B cell (primary cell): ENCODE data around the gene ZNF516. TPM values are rescaled to one million over a fixed set of nuclear protein-coding genes. Genes with fewer than 3 reads are reported as not detected.
A peak's percentile ranks its signal among the peaks of the same experiment; 100 is the strongest.

Experiments
- ATAC-seq: fragments of 200-7000 bp; cut with Tn5 transposase; one replicate; pipeline ENCODE4 v1.10.0; 2021; ENCODE audit warnings: low read depth, mild to moderate bottlenecking, moderate number of reproducible peaks, moderate library complexity
- CTCF ChIA-PET: fragments of 350-600 bp; sonication (Branson Sonifier 250); formaldehyde crosslinking; loops from one replicate; lab custom pipeline; 2021; ENCODE audit warnings: antibody characterized with exemption, inconsistent platforms; lab: Charles Lee
- POLR2A ChIA-PET: fragments of 350-600 bp; sonication (Branson Sonifier 250); formaldehyde crosslinking; loops from one replicate; lab custom pipeline; 2021; ENCODE audit warnings: antibody characterized with exemption; lab: Charles Lee
- DNase-seq: peaks from one replicate; pipeline ENCODE4 v3.0.0; 2013
- H2AFZ ChIP-seq: 2 replicates; pipeline ENCODE4 v1.6.1; 2012; ENCODE audit warnings: mild to moderate bottlenecking, low read depth, low read length; ENCODE audit not compliant: insufficient read depth, poor library complexity, severe bottlenecking
- H3K27ac ChIP-seq, 2 donors: 1 replicate in 1 of 2; 2 replicates in 1 of 2; pipeline ENCODE4 v1.5.1; 2012 to 2013; ENCODE audit warnings: low read length in 2 of 2, mild to moderate bottlenecking in 2 of 2, moderate library complexity in 1 of 2
- H3K27me3 ChIP-seq, 4 experiments: fragments of 200-600 bp in 1 of 4; sonication (generic) in 1 of 4; replicated peaks in 1 of 4; 1 replicate in 2 of 4; 2 replicates in 2 of 4; pipeline versions ENCODE4 v1.6.1 to v1.7.0; 2013 to 2016; ENCODE audit warnings: low read length in 3 of 4, mild to moderate bottlenecking in 2 of 4, mixed read lengths in 1 of 4, moderate library complexity in 1 of 4; ENCODE audit not compliant: insufficient read depth in 4 of 4, control insufficient read depth in 3 of 4; ENCODE audit errors: control extremely low read depth in 1 of 4
- H3K36me3 ChIP-seq, 2 experiments: replicated peaks in 1 of 2; 1 replicate in 1 of 2; 2 replicates in 1 of 2; pipeline versions ENCODE4 v1.6.1 to v1.7.1; 2013; ENCODE audit warnings: low read length in 1 of 2; ENCODE audit not compliant: insufficient read depth in 2 of 2, control insufficient read depth in 1 of 2; ENCODE audit errors: control extremely low read depth in 1 of 2, extremely low read depth in 1 of 2
- H3K4me1 ChIP-seq, 2 donors: fragments of 200-600 bp in 1 of 2; sonication (generic) in 1 of 2; 1 replicate in 1 of 2; 2 replicates in 1 of 2; pipeline versions ENCODE4 v1.5.1 to v1.6.1; 2013 to 2017; ENCODE audit warnings: low read length in 2 of 2; ENCODE audit not compliant: control insufficient read depth in 2 of 2, insufficient read depth in 2 of 2
- H3K4me2 ChIP-seq: replicated peaks from 2 replicates; pipeline ENCODE3; 2012; ENCODE audit warnings: mild to moderate bottlenecking, low read depth, low read length; ENCODE audit not compliant: poor library complexity, severe bottlenecking
- H3K4me3 ChIP-seq, 5 experiments: fragments of 200-600 bp in 1 of 5; sonication (generic) in 1 of 5; 1 replicate in 3 of 5; 2 replicates in 2 of 5; pipeline versions ENCODE4 v1.5.1 to v1.7.0; 2011 to 2016; ENCODE audit warnings: low read length in 4 of 5, mild to moderate bottlenecking in 4 of 5, low read depth in 2 of 5, control low read depth in 1 of 5, moderate library complexity in 1 of 5; ENCODE audit not compliant: insufficient read depth in 1 of 5; ENCODE audit errors: control extremely low read depth in 1 of 5, extremely low read depth in 1 of 5
- H3K79me2 ChIP-seq: fragments of 200-600 bp; sonication (generic); one replicate; pipeline ENCODE4 v1.6.0; 2016; ENCODE audit warnings: low read length; ENCODE audit not compliant: control insufficient read depth, insufficient read depth
- H3K9ac ChIP-seq: fragments of 200-600 bp; sonication (generic); 2 replicates; pipeline ENCODE4 v1.6.1; 2017; ENCODE audit warnings: mild to moderate bottlenecking, low read length, moderate library complexity
- H3K9me3 ChIP-seq, 3 donors: one replicate each; pipeline versions ENCODE4 v1.6.1 to v1.7.1; 2013; ENCODE audit warnings: low read length in 2 of 3; ENCODE audit not compliant: control insufficient read depth in 2 of 3, insufficient read depth in 1 of 3; ENCODE audit errors: control extremely low read depth in 1 of 3
- H4K20me1 ChIP-seq: 2 replicates; pipeline ENCODE4 v1.6.0; 2012; ENCODE audit warnings: mild to moderate bottlenecking, low read length; ENCODE audit not compliant: insufficient read depth, control insufficient read depth, poor library complexity, severe bottlenecking
- H3K27ac Mint-ChIP-seq: one replicate; pipeline ENCODE4 v1.8.0; 2021; ENCODE audit warnings: mixed read lengths
- H3K27me3 Mint-ChIP-seq: one replicate; pipeline ENCODE4 v1.8.0; 2021; ENCODE audit warnings: mixed read lengths
- H3K4me1 Mint-ChIP-seq: one replicate; pipeline ENCODE4 v1.8.0; 2021; ENCODE audit warnings: mixed read lengths
- H3K4me3 Mint-ChIP-seq: one replicate; pipeline ENCODE4 v1.8.0; 2021; ENCODE audit warnings: mixed read lengths
- H3K9me3 Mint-ChIP-seq: one replicate; pipeline ENCODE4 v1.8.0; 2022; ENCODE audit warnings: mixed read lengths; ENCODE audit not compliant: insufficient read depth
- EZH2 ChIP-seq: IDR thresholded peaks from 2 replicates; pipeline ENCODE4 v1.6.1; 2012; ENCODE audit warnings: borderline replicate concordance, low read depth, mild to moderate bottlenecking, moderate library complexity, low read length; ENCODE audit not compliant: insufficient read depth, poor library complexity, severe bottlenecking
- WGBS: methylation state at CpG from one replicate; pipeline ENCODE4 v1.1.5; 2013; ENCODE audit warnings: missing lambda C conversion rate; ENCODE audit not compliant: insufficient coverage; 5-methylcytosine and 5-hydroxymethylcytosine counted together
- intact Hi-C: fragments of 100-400 bp; cut with micrococcal nuclease; formaldehyde crosslinking; loops from one replicate; pipeline ENCODE4 v1.10.0; 2022
- polyA plus RNA-seq: library from polyadenylated mRNA; depleted of rRNA; stranded (reverse); fragments of >200 nt; gene quantifications from 2 replicates; pipeline ENCODE4 v1.2.3, GENCODE V29; 2012
- total RNA-seq, 2 donors: library from RNA; stranded (reverse); fragments of 120-200 nt in 1 of 2; gene quantifications; 1 replicate in 1 of 2; 2 replicates in 1 of 2; pipeline versions ENCODE4 v1.2.3 to v1.2.4, GENCODE V29; 2013 to 2022
- TF ChIP-seq, protein P1 (sequence below): fragments of 200-600 bp; IDR thresholded peaks from one replicate; pipeline ENCODE4 v1.8.0; 2022; ENCODE audit warnings: antibody characterized with exemption, mild to moderate bottlenecking

Gene ZNF516
- total and polyA plus RNA-seq, 2 donors (not counting 1 experiment from before 2014, with no cell fraction given) = 6.7 to 27.1 TPM

DNA sequence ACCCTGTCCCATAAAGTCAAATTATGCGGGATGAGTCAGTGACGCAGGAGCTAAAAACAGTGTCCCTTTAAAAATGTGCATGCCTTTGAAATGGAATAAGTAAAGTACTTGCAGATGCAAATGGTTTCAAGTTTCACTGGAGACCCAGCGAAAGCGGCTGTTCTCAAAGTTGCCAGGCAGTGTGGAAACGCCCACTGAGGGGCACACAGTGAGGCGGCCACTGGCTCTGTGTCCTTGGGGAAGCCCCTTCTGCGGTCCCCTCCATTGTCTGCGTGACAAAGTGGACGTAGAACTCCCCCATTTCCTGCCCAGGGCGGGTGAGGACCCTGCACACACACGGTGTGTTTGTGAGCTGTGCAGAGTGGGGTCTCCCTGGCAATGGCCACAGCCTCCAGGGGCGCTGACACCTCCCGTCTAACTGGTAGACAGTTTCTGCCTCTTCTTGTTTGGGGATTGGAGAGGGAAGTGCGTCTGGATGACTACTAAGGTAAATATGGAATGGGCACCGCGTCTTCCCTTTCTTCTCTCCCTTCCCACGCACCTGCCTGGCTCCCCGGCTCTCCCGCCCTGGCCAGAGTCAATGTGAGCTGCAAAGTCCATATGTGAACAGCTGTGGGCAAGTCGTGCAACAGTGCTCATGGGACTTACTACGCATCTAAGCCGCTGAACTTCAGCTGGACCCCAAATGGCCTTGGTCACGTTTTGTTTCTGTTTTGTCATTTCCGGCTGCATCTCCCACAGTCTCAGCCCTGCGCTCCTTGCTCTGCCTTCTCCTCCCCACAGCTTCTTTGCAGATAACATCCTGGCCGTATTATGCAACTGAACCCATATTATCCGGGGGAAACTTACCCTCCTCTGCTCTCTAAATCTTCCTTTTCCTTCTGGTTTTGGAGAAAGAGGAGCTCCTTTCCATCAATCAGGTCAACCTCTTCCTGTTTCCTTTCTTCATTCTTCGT is 33.7 kb upstream of the ZNF516 start:
- Histone ChIP-seq H3K4me2 (peak overlapping the region; percentile 66), H3K79me2 (no peaks in the 10 kb centered on the region), H4K20me1 (no peaks in the 10 kb centered on the region), H3K4me3 (peak overlapping the region; percentile 11 to 40 (median 21)), H3K27ac (no peak overlapping the region), H3K9ac (peak overlapping the region; percentile 45), H3K4me1 (peaks cover 10 to 13% of the 10 kb centered on the region in 2 donors), H3K9me3 (peaks cover 0 to 6% (median 0%) of the 10 kb centered on the region in 3 donors), H3K36me3 (no peaks in the 10 kb centered on the region), H3K27me3 (peaks cover 0 to 20% (median 7%) of the 10 kb centered on the region in 4 experiments), H2AFZ (peak overlapping the region; percentile 69)
- no peak for DNase-seq
- TF ChIP-seq, protein P1, sequence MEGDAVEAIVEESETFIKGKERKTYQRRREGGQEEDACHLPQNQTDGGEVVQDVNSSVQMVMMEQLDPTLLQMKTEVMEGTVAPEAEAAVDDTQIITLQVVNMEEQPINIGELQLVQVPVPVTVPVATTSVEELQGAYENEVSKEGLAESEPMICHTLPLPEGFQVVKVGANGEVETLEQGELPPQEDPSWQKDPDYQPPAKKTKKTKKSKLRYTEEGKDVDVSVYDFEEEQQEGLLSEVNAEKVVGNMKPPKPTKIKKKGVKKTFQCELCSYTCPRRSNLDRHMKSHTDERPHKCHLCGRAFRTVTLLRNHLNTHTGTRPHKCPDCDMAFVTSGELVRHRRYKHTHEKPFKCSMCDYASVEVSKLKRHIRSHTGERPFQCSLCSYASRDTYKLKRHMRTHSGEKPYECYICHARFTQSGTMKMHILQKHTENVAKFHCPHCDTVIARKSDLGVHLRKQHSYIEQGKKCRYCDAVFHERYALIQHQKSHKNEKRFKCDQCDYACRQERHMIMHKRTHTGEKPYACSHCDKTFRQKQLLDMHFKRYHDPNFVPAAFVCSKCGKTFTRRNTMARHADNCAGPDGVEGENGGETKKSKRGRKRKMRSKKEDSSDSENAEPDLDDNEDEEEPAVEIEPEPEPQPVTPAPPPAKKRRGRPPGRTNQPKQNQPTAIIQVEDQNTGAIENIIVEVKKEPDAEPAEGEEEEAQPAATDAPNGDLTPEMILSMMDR = no peak
- no peak for TF ChIP-seq EZH2
- intact Hi-C loops = no loop called here
- POLR2A ChIA-PET = no interaction called here
- 39% methylated on average over 21 of the region's 28 CpGs for WGBS
- H3K4me3 Mint-ChIP-seq = peak overlapping the region; percentile 55
- H3K4me1 Mint-ChIP-seq = peaks cover 8% of the 10 kb centered on the region
- CTCF ChIA-PET = no interaction called here
- H3K27me3 Mint-ChIP-seq = peaks cover 41% of the 10 kb centered on the region
- no peak for ATAC-seq
- no peak overlapping the region for H3K27ac Mint-ChIP-seq
- no peaks in the 10 kb centered on the region for H3K9me3 Mint-ChIP-seq

DNA sequence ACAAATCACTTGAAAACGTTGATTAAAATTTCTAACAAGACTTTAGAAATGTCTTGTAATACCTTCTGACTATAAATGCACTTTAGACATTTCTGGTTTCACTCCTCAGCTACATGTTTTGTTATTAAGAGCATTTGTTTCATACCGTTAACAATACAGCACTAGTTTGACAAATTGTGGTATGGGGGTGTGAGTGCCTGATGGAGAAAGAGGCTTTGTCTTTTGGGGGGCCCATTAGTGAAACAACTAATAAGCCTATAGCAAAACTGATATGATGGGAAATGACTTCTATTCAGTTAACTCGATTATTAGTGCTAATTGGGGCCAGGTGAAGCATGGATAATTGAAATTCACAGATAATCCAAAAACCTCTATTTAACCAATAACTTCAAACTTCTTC is 30.9 kb upstream of the ZNF516 start:
- H2AFZ ChIP-seq = no peak overlapping the region
- TF ChIP-seq, protein P1 = no peak
- no peak for TF ChIP-seq EZH2
- peaks cover 0 to 20% (median 7%) of the 10 kb centered on the region in 4 experiments for H3K27me3 ChIP-seq
- no peak overlapping the region for H3K27ac ChIP-seq
- intact Hi-C loops = no loop called here
- H3K4me1 Mint-ChIP-seq = peaks cover 8% of the 10 kb centered on the region
- no peaks in the 10 kb centered on the region for H3K79me2 ChIP-seq
- POLR2A ChIA-PET = no interaction called here
- H3K27ac Mint-ChIP-seq = no peak overlapping the region
- peaks cover 0 to 6% (median 0%) of the 10 kb centered on the region in 3 donors for H3K9me3 ChIP-seq
- DNase-seq (no peak), ATAC-seq (no peak)
- peaks cover 10 to 13% of the 10 kb centered on the region in 2 donors for H3K4me1 ChIP-seq
- no peaks in the 10 kb centered on the region for H3K9me3 Mint-ChIP-seq
- H4K20me1 ChIP-seq = no peaks in the 10 kb centered on the region
- CTCF ChIA-PET = interaction anchor here (0.7 kb wide), 1 partner anchor 184 kb away, joined by 3 read pairs; no protein-coding TSS in a partner anchor
- no peak overlapping the region for H3K4me3 ChIP-seq
- no peak overlapping the region for H3K4me3 Mint-ChIP-seq
- no peak overlapping the region for H3K9ac ChIP-seq
- WGBS = no CpG with 5 or more reads among the region's 3 CpGs
- no peaks in the 10 kb centered on the region for H3K36me3 ChIP-seq
- peaks cover 43% of the 10 kb centered on the region for H3K27me3 Mint-ChIP-seq
- H3K4me2 ChIP-seq = no peak overlapping the region
